HG03439 (cell line): ENCODE measurements around the gene SHISA9.

Source experiments
- ATAC-seq: cut with Tn5 transposase; IDR thresholded peaks from one replicate; pipeline ENCODE4 v1.9.1; 2021; ENCODE audit warnings: mild to moderate bottlenecking, moderate library complexity; ENCODE audit not compliant: unreplicated experiment

Gene SHISA9

GRCh38 chr16:13012601-13013000, 111.2 kb downstream of the SHISA9 start:
- ATAC-seq: no peak

- ATAC-seq: no peak
Observed at GRCh38 chr16:13013043-13013442, 111.6 kb downstream of the SHISA9 start.

- ATAC-seq: no peak
Observed at GRCh38 chr16:13014476-13014875, 113.1 kb downstream of the SHISA9 start.

GRCh38 chr16:13018026-13018425, 116.6 kb downstream of the SHISA9 start:
- no peak for ATAC-seq

- ATAC-seq: no peak
Observed at GRCh38 chr16:13021996-13022395, 120.6 kb downstream of the SHISA9 start.

GRCh38 chr16:13029786-13030185, 128.4 kb downstream of the SHISA9 start:
- no peak for ATAC-seq

- no peak for ATAC-seq
Observed at GRCh38 chr16:13030769-13031168, 129.4 kb downstream of the SHISA9 start.

- no peak for ATAC-seq
Observed at GRCh38 chr16:13032911-13033310, 131.5 kb downstream of the SHISA9 start.

- no peak for ATAC-seq
Observed at GRCh38 chr16:13036600-13036999, 135.2 kb downstream of the SHISA9 start.

- ATAC-seq: no peak
Observed at GRCh38 chr16:13038591-13038990, 137.2 kb downstream of the SHISA9 start.

- ATAC-seq: no peak
Observed at GRCh38 chr16:13039526-13039925, 138.1 kb downstream of the SHISA9 start.

GRCh38 chr16:13041180-13041579, 139.8 kb downstream of the SHISA9 start:
- ATAC-seq: no peak

- no peak for ATAC-seq
Observed at GRCh38 chr16:13041646-13042290, 140.4 kb downstream of the SHISA9 start.

GRCh38 chr16:13042291-13042685, 140.9 kb downstream of the SHISA9 start:
- ATAC-seq: no peak

- no peak for ATAC-seq
Observed at GRCh38 chr16:13046061-13046821, 144.8 kb downstream of the SHISA9 start.

GRCh38 chr16:13047276-13047675, 145.9 kb downstream of the SHISA9 start:
- no peak for ATAC-seq

- ATAC-seq: no peak
Observed at GRCh38 chr16:13049688-13050087, 148.3 kb downstream of the SHISA9 start.

GRCh38 chr16:13052431-13052830, 151.0 kb downstream of the SHISA9 start:
- no peak for ATAC-seq

- no peak for ATAC-seq
Observed at GRCh38 chr16:13055480-13055879, 154.1 kb downstream of the SHISA9 start.

- ATAC-seq: no peak
Observed at GRCh38 chr16:13056607-13057006, 155.2 kb downstream of the SHISA9 start.

GRCh38 chr16:13060932-13061331, 159.5 kb downstream of the SHISA9 start:
- no peak for ATAC-seq

GRCh38 chr16:13061691-13062090, 160.3 kb downstream of the SHISA9 start:
- no peak for ATAC-seq

- ATAC-seq: no peak
Observed at GRCh38 chr16:13062219-13062618, 160.8 kb downstream of the SHISA9 start.
